H4 (cell line): ENCODE measurements around the gene PVALB. TPM values are rescaled to one million over a fixed set of nuclear protein-coding genes. Genes with fewer than 3 reads are reported as not detected.

Source experiments
- DNase-seq: peaks from one replicate; pipeline ENCODE4 v3.0.0-alpha.2; 2015; ENCODE audit warnings: low spot score
- total RNA-seq: library from RNA; depleted of rRNA; stranded (reverse); fragments of >200 nt; shearing (Covaris generic); gene quantifications from 2 replicates; pipeline ENCODE4 v1.2.3, GENCODE V29; 2014

The PVALB gene
- total RNA-seq, 1 experiment from 2014 or later: not detected

- no peak for DNase-seq
Observed at GRCh38 chr22:36846949-36847348, 30.1 kb upstream of the PVALB start.

DNA sequence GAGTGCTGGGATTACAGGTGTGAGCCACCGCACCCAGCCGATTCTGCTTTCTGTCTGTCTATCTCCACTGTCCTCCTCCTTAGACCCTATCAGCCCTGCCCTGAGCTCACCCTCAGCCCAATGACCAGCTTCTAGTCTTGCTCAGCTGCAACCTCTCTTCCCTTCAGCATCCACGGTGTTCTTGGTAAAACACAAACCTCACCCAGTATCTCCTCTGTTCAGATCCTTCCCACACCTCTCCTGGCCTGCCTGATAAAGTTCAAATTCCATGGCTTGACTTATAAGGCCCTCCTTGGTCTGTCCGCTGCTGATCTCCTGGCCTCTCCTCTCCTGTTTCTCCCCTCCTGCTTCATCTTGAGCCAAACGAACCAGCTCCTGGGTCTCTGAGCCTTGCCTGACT lies 29.4 kb upstream of the PVALB start:
- no peak for DNase-seq

DNA sequence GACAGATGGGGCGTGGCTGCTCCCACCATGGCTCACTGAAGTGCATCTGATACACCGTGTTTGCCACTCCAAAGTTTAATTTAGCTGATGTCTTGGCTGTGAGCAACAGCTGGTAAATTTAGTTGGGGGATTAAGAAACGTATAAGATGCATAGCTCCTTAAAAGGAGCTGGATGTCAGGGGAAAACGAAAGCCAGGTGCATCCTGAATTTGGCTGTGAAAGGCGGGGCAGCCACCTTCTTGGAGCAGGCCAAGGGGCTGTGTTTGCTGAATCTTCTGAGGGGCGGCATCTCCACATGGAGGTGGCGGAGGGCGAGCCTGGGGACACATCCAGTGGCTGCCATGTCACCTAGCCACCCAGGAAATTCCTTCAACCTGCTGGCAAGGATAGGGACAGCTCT lies 23.3 kb upstream of the PVALB start:
- no peak for DNase-seq

GRCh38 chr22:36839356-36840073 lies 22.7 kb upstream of the PVALB start:
- DNase-seq: no peak

GRCh38 chr22:36838119-36839030 lies 21.5 kb upstream of the PVALB start:
- DNase-seq: no peak

DNA sequence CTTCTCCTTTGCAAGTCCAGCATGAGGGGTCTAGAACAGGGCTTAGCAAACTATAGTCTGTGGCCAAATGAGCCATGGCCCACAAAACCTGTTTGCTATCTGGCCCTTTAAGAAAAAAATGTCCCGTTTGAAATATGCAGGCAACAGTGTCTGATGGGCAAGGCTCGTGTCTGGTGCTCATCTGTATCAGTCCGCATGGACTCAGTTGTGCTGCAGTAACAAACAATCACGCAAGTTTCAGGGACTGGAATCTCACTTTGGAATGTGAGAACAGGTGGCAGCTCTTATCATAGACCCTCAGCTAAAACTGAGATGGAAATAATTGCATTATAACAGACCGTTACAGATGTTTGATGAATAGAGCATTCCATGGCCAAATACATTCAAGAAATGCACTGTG lies 19.1 kb upstream of the PVALB start:
- no peak for DNase-seq

- DNase-seq: no peak
Observed at GRCh38 chr22:36833073-36833472, 16.2 kb upstream of the PVALB start.

DNA sequence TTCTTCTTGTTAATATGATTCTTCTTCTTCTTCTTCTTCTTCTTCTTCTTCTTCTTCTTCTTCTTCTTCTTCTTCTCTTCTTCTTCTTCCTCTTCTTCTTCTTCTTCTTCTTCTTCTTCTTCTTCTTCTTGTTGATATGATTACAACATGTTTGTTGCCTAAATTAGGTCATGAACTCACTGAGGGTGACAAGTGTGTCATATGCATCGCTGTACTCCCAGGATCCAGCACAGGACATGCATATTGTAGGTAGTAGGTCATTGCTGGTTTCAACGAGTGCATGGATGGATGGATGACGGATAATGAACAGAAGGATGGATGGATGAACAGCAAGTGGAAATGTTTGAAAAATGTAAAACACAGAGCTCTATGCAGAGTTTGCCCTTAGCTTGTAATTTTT lies 14.9 kb upstream of the PVALB start:
- DNase-seq: no peak

DNA sequence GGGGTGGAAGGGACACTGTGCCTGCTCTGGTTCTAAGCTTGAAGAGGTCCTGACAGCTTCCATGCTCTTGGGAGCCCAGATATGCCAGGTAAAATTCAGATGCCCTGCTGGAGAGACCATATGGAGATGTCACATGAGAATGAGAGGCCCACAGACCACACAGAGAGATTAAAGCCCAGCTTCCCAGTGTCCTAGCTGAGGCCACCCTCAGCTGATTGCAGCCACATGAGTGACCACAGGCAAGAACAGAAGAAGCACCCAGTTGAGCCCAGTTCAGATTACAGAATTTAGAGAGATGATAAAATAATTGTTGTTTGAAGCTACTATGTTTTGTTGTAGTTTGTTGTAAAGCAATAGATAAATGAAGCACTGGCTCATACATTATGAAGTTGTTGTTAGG lies 14.4 kb upstream of the PVALB start:
- DNase-seq: no peak

- DNase-seq: no peak
Observed at GRCh38 chr22:36830601-36831000, 13.8 kb upstream of the PVALB start.

GRCh38 chr22:36829370-36830002 lies 12.7 kb upstream of the PVALB start:
- DNase-seq: no peak

DNA sequence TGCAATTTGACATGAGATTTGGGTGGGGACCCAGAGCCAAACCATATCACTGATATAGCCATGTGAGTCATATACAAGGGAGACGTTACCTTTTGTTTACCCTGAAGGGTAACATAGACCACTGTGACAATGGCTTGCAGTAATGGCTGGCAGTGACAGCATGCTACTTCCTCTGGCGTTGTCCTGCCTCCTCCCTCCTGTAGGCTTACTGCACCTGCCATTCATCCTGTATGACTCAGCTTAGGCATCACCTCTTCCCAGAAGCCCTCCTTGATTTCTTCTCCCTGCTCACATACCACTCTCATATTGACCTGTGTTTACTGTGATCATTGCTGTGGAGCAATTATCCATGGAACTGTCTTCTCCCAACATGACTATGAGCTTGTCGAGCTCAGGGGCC lies 12.0 kb upstream of the PVALB start:
- no peak for DNase-seq

- no peak for DNase-seq
Observed at GRCh38 chr22:36826262-36826661, 9.4 kb upstream of the PVALB start.

- DNase-seq: no peak
Observed at GRCh38 chr22:36824655-36825054, 7.8 kb upstream of the PVALB start.

DNA sequence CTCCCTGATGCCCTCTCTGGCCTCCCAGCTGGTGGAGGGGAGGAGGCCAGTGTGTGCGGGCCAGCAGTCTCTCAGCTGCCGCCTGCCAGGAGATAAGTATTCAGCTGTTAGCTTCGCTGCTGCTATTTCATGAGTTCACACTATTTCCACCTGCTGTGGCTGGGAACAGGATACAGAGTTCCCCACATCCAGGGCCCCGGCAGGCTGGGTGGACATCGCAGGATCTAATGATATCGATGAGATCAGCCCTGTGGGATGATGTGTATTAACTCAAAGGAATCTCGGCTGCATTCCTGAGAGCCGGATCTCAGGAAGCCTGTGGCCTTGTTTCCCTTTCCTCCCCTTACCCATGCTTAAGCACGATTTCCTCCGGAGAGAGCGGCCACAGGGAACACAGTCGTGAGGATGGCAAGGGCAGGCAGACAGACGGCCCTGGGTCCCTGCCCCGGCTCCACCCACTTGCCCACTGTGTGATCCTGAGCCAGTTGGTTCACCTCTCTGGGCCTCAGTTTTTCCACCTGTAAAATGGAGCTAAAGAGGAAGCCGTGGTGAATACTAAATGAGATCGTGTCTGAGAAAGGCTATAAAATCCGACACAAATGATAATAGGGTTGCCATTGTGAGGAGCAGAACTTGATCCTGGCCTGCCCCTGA lies 6.5 kb upstream of the PVALB start:
- no peak for DNase-seq

DNA sequence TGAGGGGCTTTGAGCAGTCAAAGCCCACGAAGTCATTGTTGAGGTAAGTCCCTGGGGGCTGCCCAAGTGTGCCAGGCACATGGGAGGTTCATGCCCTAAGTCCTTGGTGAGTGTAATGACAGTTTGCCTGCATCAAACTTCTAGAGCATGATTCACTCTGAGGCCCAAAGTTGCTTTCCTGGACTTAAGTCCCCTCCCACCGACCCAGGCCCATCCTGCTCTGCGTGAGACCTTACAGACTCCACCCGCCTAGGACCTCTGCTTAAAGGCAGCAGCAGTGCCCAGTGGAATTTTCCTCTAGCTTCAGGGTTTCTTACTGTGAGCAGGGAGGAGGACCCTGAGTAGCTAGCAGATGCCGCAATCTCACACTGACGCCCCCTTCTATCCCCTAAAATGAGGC lies 5.7 kb upstream of the PVALB start:
- no peak for DNase-seq

DNA sequence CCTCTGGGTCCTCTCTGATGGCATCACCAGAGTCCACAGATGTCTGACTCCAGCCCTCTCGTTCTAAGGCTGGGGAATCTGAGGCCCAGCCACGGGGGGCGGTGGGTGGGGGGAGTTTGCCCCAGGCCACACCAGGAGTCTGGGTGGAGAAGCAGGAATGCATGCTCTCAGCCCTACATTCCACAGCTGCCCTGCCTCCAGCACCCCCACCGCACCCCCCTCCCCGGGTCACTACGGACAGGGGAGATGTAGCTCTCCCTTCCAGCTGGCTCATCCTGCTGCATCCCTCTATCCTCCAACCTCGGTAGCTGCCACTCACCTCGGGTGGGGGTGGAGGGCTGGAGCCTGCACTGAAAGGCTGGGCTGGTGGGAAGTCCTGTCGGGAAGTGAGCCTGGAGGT lies 2.3 kb upstream of the PVALB start:
- no peak for DNase-seq

GRCh38 chr22:36818010-36818642 lies 1.3 kb upstream of the PVALB start:
- DNase-seq: no peak

- DNase-seq: no peak
Observed at GRCh38 chr22:36817525-36817848, 652 bp upstream of the PVALB start.

DNA sequence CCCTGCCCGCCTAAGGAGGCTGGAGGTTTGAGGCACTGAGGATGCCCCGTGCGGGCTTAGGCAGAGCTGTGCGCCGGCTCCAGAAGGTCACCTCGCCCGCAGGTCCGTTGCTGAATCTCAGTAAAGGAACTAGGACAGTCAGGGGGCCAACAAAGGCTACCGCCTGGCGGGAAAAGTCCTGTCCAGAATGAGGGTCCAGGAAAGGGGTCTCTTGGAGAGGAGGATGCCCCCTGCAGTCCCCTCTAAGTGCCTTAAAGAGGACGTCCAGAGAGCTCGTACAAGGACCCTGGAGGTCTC lies 548 bp downstream of the PVALB start:
- no peak for DNase-seq

DNA sequence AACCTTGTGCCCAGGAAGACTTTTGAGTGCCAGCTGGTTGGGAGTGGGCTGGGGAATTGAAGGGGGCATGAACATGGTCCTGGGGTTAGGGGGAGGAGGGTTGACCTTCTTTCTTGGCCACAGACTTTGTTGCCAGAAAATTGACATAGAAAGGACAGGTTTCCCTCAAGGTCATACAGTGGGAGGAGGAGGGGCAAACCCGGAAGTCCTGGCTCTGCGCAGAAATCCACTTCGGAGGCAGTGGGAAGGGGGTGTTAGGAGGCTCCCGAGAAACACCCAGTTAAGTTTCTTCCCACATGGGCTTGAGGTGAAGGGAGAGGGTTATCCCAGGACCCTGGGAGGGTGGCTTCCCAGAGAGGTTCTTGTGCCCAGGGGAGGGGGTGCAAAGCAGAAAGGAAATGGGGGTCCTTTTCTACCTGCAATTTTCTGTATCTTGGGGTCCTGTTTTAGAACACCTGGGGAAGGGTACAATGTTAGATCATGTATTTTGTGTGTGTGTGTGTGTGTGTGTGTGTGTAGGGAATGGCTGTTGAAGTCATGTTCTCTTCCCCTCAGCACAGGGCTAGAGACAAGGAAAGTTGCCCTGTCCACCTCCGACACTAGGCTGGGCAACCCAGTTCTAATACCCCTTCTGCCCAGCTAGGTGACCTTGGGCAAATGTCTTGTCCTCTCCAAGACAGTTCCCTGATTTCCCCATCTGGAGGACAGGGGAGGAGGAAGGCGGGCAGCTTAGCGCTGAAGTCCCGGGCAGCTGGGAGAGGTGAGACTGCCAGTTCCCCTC lies 1.1 kb downstream of the PVALB start:
- DNase-seq: no peak
